HG02973 (cell line): ENCODE measurements around the gene SIK3.

Experiments used
- ATAC-seq: cut with Tn5 transposase; IDR thresholded peaks from one replicate; pipeline ENCODE4 v1.9.1; 2021; ENCODE audit warnings: moderate library complexity; ENCODE audit not compliant: unreplicated experiment

Gene SIK3

GRCh38 chr11:116901964-116902688, 196.1 kb downstream of the SIK3 start:
- no peak for ATAC-seq

- no peak for ATAC-seq
Observed at GRCh38 chr11:116901211-116901610, 197.0 kb downstream of the SIK3 start.

GRCh38 chr11:116896211-116896610, 202.0 kb downstream of the SIK3 start:
- ATAC-seq: no peak

- no peak for ATAC-seq
Observed at GRCh38 chr11:116895048-116895757, 203.0 kb downstream of the SIK3 start.

- no peak for ATAC-seq
Observed at GRCh38 chr11:116893906-116894305, 204.3 kb downstream of the SIK3 start.

- ATAC-seq: no peak
Observed at GRCh38 chr11:116893437-116893836, 204.8 kb downstream of the SIK3 start.

GRCh38 chr11:116892374-116892773, 205.9 kb downstream of the SIK3 start:
- no peak for ATAC-seq

- ATAC-seq: no peak
Observed at GRCh38 chr11:116891746-116892145, 206.5 kb downstream of the SIK3 start.

GRCh38 chr11:116890607-116891006, 207.6 kb downstream of the SIK3 start:
- no peak for ATAC-seq

GRCh38 chr11:116890193-116890592, 208.0 kb downstream of the SIK3 start:
- no peak for ATAC-seq

GRCh38 chr11:116888884-116889549, 209.2 kb downstream of the SIK3 start:
- no peak for ATAC-seq

- ATAC-seq: no peak
Observed at GRCh38 chr11:116888024-116888423, 210.2 kb downstream of the SIK3 start.

- ATAC-seq: no peak
Observed at GRCh38 chr11:116885951-116886655, 212.1 kb downstream of the SIK3 start.

GRCh38 chr11:116882386-116882785, 215.8 kb downstream of the SIK3 start:
- ATAC-seq: no peak

GRCh38 chr11:116881143-116881542, 217.1 kb downstream of the SIK3 start:
- no peak for ATAC-seq

GRCh38 chr11:116879800-116880625, 218.2 kb downstream of the SIK3 start:
- ATAC-seq: no peak

- no peak for ATAC-seq
Observed at GRCh38 chr11:116876656-116877055, 221.6 kb downstream of the SIK3 start.

GRCh38 chr11:116875194-116875593, 223.0 kb downstream of the SIK3 start:
- ATAC-seq: no peak

GRCh38 chr11:116874251-116874650, 224.0 kb downstream of the SIK3 start:
- ATAC-seq: no peak

- ATAC-seq: no peak
Observed at GRCh38 chr11:116873381-116873780, 224.8 kb downstream of the SIK3 start.
